Stimulated activated naive CD4-positive, alpha-beta T cell treated with Interleukin-2 at 50 U/mL for 16 hours (primary cell): ENCODE results near the gene HSD17B3.
"Not testable (repeated sequence)": the region's sequence is repeated elsewhere in the genome, so short reads cannot be mapped to it uniquely, and the experiment has no call there.

ENCODE experiments used
- DNase-seq: peaks from one replicate; lab custom pipeline; 2025; lab: John Stamatoyannopoulos, UW

Gene HSD17B3

GRCh38 chr9:96306958-96307357 is 5.0 kb upstream of the HSD17B3 start:
- DNase-seq: not testable (repeated sequence)

- DNase-seq: no peak
Measured at GRCh38 chr9:96305171-96305570, 3.2 kb upstream of the HSD17B3 start.

- DNase-seq: no peak
Measured at GRCh38 chr9:96304230-96304629, 2.3 kb upstream of the HSD17B3 start.

- DNase-seq: no peak
Measured at GRCh38 chr9:96299823-96300222, 2.2 kb downstream of the HSD17B3 start.

- no peak for DNase-seq
Measured at GRCh38 chr9:96294159-96294545, 7.8 kb downstream of the HSD17B3 start.

- DNase-seq: no peak
Measured at GRCh38 chr9:96293498-96294158, 8.3 kb downstream of the HSD17B3 start.

GRCh38 chr9:96289392-96289791 is 12.6 kb downstream of the HSD17B3 start:
- no peak for DNase-seq

- no peak for DNase-seq
Measured at GRCh38 chr9:96281641-96282040, 20.3 kb downstream of the HSD17B3 start.

GRCh38 chr9:96279932-96280331 is 22.0 kb downstream of the HSD17B3 start:
- no peak for DNase-seq

- DNase-seq: no peak
Measured at GRCh38 chr9:96274939-96275338, 27.0 kb downstream of the HSD17B3 start.

- DNase-seq: no peak
Measured at GRCh38 chr9:96270236-96270744, 31.7 kb downstream of the HSD17B3 start.

- no peak for DNase-seq
Measured at GRCh38 chr9:96258967-96259366, 43.0 kb downstream of the HSD17B3 start.

- no peak for DNase-seq
Measured at GRCh38 chr9:96256800-96257199, 45.2 kb downstream of the HSD17B3 start.

GRCh38 chr9:96255698-96256097 is 46.3 kb downstream of the HSD17B3 start:
- DNase-seq: no peak

GRCh38 chr9:96253059-96253696 is 48.8 kb downstream of the HSD17B3 start:
- DNase-seq: no peak

- no peak for DNase-seq
Measured at GRCh38 chr9:96251451-96251850, 50.5 kb downstream of the HSD17B3 start.

GRCh38 chr9:96249746-96250145 is 52.2 kb downstream of the HSD17B3 start:
- no peak for DNase-seq

GRCh38 chr9:96246267-96246671 is 55.7 kb downstream of the HSD17B3 start:
- no peak for DNase-seq

- DNase-seq: no peak
Measured at GRCh38 chr9:96245399-96245798, 56.6 kb downstream of the HSD17B3 start.

GRCh38 chr9:96243778-96244177 is 58.2 kb downstream of the HSD17B3 start:
- DNase-seq: no peak

- no peak for DNase-seq
Measured at GRCh38 chr9:96242811-96243210, 59.2 kb downstream of the HSD17B3 start.

GRCh38 chr9:96241391-96241809 is 60.6 kb downstream of the HSD17B3 start:
- peak; percentile 47 for DNase-seq

GRCh38 chr9:96236854-96237550 is 65.0 kb downstream of the HSD17B3 start:
- no peak for DNase-seq
